ENCODE results near the gene BUB1.

BUB1 gene

GRCh38 chr2:110670826-110671225, 7.0 kb downstream of the BUB1 start:
- Histone ChIP-seq H3K4me1 (peaks cover 0 to 4% (median 0%) of the 10 kb centered on the region in 4 donors), H3K27me3 (no peaks in the 10 kb centered on the region), H3K9me3 (no peaks in the 10 kb centered on the region), H3K27ac (no peak overlapping the region), H3K4me3 (no peak overlapping the region), H3K36me3 (no peaks in the 10 kb centered on the region)
- TF ChIP-seq CTCF (IDR thresholded peaks at IDR 0.05) = no peak
- DNase-seq = no peak
- intact Hi-C loops (cut with DNase I; ENCODE audit: low total_unique reads) = no loop called here

- TF ChIP-seq CTCF (IDR thresholded peaks at IDR 0.05) = no peak
- Histone ChIP-seq H3K27me3 (no peaks in the 10 kb centered on the region), H3K9me3 (no peaks in the 10 kb centered on the region), H3K27ac (no peak overlapping the region), H3K4me1 (no peaks in the 10 kb centered on the region), H3K4me3 (no peak overlapping the region), H3K36me3 (no peaks in the 10 kb centered on the region)
- DNase-seq = no peak
- intact Hi-C loops (cut with DNase I; ENCODE audit: low total_unique reads) = no loop called here
These were observed 8.8 kb downstream of the BUB1 start for GRCh38 chr2:110669079-110669478.

- TF ChIP-seq CTCF (IDR thresholded peaks at IDR 0.05) = no peak
- H3K9me3 ChIP-seq = no peaks in the 10 kb centered on the region
- no peak overlapping the region for H3K4me3 ChIP-seq
- H3K4me1 ChIP-seq = no peaks in the 10 kb centered on the region
- H3K27me3 ChIP-seq = no peaks in the 10 kb centered on the region
- no peaks in the 10 kb centered on the region for H3K36me3 ChIP-seq
- DNase-seq = no peak
- no peak overlapping the region for H3K27ac ChIP-seq
- intact Hi-C loops (cut with DNase I; ENCODE audit: low total_unique reads) = no loop called here
These were observed 10.8 kb downstream of the BUB1 start for GRCh38 chr2:110667071-110667470.

GRCh38 chr2:110664135-110664534, 13.7 kb downstream of the BUB1 start:
- Histone ChIP-seq H3K27me3 (no peaks in the 10 kb centered on the region), H3K9me3 (no peaks in the 10 kb centered on the region), H3K27ac (no peak overlapping the region), H3K36me3 (no peaks in the 10 kb centered on the region), H3K4me1 (peaks cover 0 to 4% (median 0%) of the 10 kb centered on the region in 4 donors), H3K4me3 (no peak overlapping the region)
- intact Hi-C loops (cut with DNase I; ENCODE audit: low total_unique reads) = no loop called here
- no peak for DNase-seq
- no peak for TF ChIP-seq CTCF (IDR thresholded peaks at IDR 0.05)

- Histone ChIP-seq H3K4me1 (peaks cover 0 to 8% (median 0%) of the 10 kb centered on the region in 4 donors), H3K27ac (no peak overlapping the region), H3K36me3 (no peaks in the 10 kb centered on the region), H3K4me3 (no peak overlapping the region), H3K9me3 (no peaks in the 10 kb centered on the region), H3K27me3 (no peaks in the 10 kb centered on the region)
- DNase-seq = no peak
- intact Hi-C loops (cut with DNase I; ENCODE audit: low total_unique reads) = no loop called here
- TF ChIP-seq CTCF (IDR thresholded peaks at IDR 0.05) = no peak
These were observed 15.3 kb downstream of the BUB1 start for GRCh38 chr2:110662560-110662959.

GRCh38 chr2:110660558-110660957, 17.3 kb downstream of the BUB1 start:
- Histone ChIP-seq H3K27me3 (no peaks in the 10 kb centered on the region), H3K27ac (no peak overlapping the region), H3K4me3 (no peak overlapping the region), H3K36me3 (no peaks in the 10 kb centered on the region), H3K9me3 (no peaks in the 10 kb centered on the region), H3K4me1 (peaks cover 0 to 22% (median 3%) of the 10 kb centered on the region in 4 donors)
- DNase-seq = no peak
- intact Hi-C loops (cut with DNase I; ENCODE audit: low total_unique reads) = no loop called here
- TF ChIP-seq CTCF (IDR thresholded peaks at IDR 0.05) = no peak

All from tibial artery (tissue), 4 donors.